IPS DF 6.9 (cell line): ENCODE data around the gene ZNF444.
"Not testable (repeated sequence)": the region's sequence is repeated elsewhere in the genome, so short reads cannot be mapped to it uniquely, and the experiment has no call there.

Source experiments
- DNase-seq: peaks from one replicate; pipeline ENCODE4 v3.0.0-alpha.2; 2013; ENCODE audit warnings: low read depth, low spot score
- H3K27ac ChIP-seq: one replicate; pipeline ENCODE4 v1.5.1; 2013; ENCODE audit warnings: low read length, control low read depth
- H3K27me3 ChIP-seq: 2 replicates; pipeline ENCODE4 v1.6.1; 2013; ENCODE audit warnings: mild to moderate bottlenecking, low read length; ENCODE audit not compliant: control insufficient read depth, insufficient read depth
- H3K36me3 ChIP-seq: 2 replicates; pipeline ENCODE4 v1.6.1; 2013; ENCODE audit warnings: low read length; ENCODE audit not compliant: control insufficient read depth, insufficient read depth
- H3K4me1 ChIP-seq: 2 replicates; pipeline ENCODE4 v1.6.1; 2013; ENCODE audit warnings: low read length; ENCODE audit not compliant: control insufficient read depth, insufficient read depth
- H3K4me3 ChIP-seq: 2 replicates; pipeline ENCODE4 v1.5.1; 2013; ENCODE audit warnings: mild to moderate bottlenecking, low read length
- H3K9me3 ChIP-seq: 2 replicates; pipeline ENCODE4 v1.6.1; 2013; ENCODE audit warnings: low read length, inconsistent platforms; ENCODE audit not compliant: control insufficient read depth, insufficient read depth
- WGBS: extraction: QIAGEN DNeasy Blood & Tissue Kit; methylation state at CpG from one replicate; pipeline ENCODE4 v1.1.7; 2013; ENCODE audit warnings: mixed read lengths, missing lambda C conversion rate; ENCODE audit not compliant: insufficient read length, insufficient coverage; 5-methylcytosine and 5-hydroxymethylcytosine counted together

Gene ZNF444

GRCh38 chr19:56209091-56209490 is 68.0 kb downstream of the ZNF444 start:
- H3K27ac ChIP-seq = no peak overlapping the region
- no peaks in the 10 kb centered on the region for H3K27me3 ChIP-seq
- H3K4me1 ChIP-seq = no peaks in the 10 kb centered on the region
- WGBS = no CpG with 5 or more reads among the region's 12 CpGs
- DNase-seq = no peak
- no peak overlapping the region for H3K4me3 ChIP-seq
- H3K9me3 ChIP-seq = no peaks in the 10 kb centered on the region
- H3K36me3 ChIP-seq = no peaks in the 10 kb centered on the region

- H3K27ac ChIP-seq, H3K4me3 ChIP-seq, DNase-seq, H3K36me3 ChIP-seq, H3K4me1 ChIP-seq, H3K9me3 ChIP-seq, H3K27me3 ChIP-seq: not testable (repeated sequence)
- no CpG with 5 or more reads among the region's 9 CpGs for WGBS
Observed at GRCh38 chr19:56210036-56210435, 68.9 kb downstream of the ZNF444 start.
